ENCODE results near the gene RPS6KA2.

DNA sequence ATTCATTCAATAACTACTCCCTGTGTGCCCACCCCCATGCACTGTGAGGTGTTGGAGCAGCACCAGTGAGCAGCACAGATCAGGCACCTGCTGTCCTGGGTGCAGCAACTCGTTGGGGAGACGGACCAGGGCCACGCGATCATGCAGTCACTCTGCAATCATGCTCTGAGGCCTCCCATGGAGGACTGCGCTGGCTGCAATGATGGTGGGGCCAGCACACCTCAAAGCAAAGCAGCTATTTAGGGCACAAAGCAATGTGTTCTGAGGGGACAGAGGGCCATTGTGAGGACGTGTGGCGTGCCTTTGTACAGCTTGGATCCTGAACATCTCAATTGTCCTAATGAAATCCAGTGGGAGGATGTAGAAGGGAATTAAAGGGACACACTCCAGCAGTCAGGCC, 203.3 kb downstream of the RPS6KA2 start:
- TF ChIP-seq, protein P1, sequence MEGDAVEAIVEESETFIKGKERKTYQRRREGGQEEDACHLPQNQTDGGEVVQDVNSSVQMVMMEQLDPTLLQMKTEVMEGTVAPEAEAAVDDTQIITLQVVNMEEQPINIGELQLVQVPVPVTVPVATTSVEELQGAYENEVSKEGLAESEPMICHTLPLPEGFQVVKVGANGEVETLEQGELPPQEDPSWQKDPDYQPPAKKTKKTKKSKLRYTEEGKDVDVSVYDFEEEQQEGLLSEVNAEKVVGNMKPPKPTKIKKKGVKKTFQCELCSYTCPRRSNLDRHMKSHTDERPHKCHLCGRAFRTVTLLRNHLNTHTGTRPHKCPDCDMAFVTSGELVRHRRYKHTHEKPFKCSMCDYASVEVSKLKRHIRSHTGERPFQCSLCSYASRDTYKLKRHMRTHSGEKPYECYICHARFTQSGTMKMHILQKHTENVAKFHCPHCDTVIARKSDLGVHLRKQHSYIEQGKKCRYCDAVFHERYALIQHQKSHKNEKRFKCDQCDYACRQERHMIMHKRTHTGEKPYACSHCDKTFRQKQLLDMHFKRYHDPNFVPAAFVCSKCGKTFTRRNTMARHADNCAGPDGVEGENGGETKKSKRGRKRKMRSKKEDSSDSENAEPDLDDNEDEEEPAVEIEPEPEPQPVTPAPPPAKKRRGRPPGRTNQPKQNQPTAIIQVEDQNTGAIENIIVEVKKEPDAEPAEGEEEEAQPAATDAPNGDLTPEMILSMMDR (IDR thresholded peaks at IDR 0.05) = no peak
- TF ChIP-seq POLR2A (IDR thresholded peaks at IDR 0.05) = no peak

Measured in testis (tissue), 2 donors.